HG03066 (cell line): Measurements from ENCODE around the gene PCSK4.
"Not testable (repeated sequence)": the region's sequence is repeated elsewhere in the genome, so short reads cannot be mapped to it uniquely, and the experiment has no call there.

Source experiments
- ATAC-seq: cut with Tn5 transposase; IDR thresholded peaks from one replicate; pipeline ENCODE4 v1.9.1; 2021; ENCODE audit warnings: low read depth; ENCODE audit not compliant: unreplicated experiment

The PCSK4 gene

DNA sequence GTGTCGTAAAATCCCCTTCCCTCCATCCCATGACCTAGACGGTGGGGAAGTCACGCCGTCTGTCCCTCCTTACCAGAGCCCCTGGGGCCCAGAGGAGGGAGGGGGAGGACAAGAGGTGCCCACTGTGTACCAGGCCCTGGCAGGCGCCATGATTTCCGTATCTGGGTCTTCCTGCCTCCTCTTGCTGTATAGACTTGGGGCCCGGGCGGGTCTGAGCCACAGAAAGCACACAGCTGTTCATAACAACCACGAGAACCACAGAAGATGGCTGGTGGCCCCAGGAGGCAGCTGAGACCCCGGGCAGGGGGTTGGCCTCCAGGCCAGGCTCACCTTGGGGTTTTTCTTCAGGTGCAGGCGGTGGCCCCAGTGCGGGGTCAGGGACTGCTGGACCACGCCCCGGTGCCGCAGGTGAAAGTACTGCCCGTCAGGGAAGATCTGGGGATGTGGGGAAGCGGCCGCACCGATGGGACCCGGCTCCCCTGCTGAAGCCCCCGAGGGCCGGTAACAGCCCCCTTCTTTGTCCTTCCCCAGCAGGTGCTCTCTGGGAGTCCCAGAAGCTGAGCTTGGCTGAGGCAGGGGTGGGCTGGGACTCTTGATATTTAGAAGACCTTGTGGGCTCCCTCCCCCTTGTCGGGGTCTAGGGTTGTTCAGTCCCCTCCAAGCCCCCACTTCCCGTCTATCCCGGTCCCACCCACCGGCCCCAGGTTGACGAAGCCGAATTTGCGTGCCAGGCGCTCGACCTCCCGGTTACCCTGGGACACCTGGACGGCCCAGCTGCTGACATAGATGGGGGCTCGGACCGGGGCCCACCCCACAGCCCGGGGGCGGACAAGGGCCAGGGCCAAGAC, 463 bp downstream of the PCSK4 start:
- ATAC-seq = no peak

DNA sequence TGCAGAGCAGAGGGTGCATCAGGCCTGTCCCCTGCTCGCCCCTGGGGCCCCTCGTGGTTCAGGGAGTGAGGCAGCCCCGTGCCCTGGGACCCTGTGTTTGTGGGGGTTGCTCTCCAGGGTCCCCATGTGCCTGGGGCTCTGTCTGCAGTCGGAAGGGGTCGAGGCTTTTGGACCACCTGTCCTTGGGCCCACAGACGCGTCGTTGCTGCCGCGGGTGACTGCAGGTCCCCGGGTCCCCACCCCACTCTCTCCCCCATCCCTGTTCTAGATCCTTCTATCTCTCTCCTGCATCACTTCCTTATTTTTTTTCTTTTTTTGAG, 1.9 kb downstream of the PCSK4 start:
- ATAC-seq = no peak

DNA sequence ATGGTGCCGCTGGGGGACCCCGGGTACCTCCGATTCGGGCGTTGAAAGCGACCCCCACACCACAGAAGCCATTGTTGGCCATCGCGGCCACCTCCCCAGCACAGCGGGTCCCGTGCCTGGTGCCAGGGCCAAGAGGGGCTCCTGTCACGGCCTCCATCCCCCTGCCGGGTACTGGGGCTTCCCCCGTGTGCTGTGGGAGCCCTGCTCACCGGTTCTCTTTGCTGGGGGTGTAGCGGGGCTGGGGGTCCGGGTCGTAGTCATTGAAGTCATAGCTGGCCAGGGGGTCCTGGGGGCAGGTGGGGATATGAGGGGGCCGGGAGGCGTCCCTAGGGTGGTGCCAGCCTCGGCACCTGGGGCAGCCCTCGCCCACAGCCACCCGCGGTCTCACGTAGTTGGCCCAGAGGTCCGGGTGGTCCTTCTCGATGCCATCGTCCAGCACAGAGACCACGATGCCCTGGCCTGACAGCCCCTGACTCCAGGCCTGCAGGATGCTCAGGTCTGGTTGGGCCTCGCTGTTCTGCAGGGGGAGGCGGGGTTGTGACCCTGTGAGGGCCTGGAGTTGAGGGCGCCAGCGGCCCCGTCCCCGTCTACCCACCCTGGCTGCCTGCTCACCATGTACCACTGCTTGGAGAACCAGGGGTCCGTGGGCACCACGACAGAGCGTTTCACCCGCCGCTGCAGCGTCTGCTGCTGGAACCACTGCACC, 2.4 kb downstream of the PCSK4 start:
- no peak for ATAC-seq

DNA sequence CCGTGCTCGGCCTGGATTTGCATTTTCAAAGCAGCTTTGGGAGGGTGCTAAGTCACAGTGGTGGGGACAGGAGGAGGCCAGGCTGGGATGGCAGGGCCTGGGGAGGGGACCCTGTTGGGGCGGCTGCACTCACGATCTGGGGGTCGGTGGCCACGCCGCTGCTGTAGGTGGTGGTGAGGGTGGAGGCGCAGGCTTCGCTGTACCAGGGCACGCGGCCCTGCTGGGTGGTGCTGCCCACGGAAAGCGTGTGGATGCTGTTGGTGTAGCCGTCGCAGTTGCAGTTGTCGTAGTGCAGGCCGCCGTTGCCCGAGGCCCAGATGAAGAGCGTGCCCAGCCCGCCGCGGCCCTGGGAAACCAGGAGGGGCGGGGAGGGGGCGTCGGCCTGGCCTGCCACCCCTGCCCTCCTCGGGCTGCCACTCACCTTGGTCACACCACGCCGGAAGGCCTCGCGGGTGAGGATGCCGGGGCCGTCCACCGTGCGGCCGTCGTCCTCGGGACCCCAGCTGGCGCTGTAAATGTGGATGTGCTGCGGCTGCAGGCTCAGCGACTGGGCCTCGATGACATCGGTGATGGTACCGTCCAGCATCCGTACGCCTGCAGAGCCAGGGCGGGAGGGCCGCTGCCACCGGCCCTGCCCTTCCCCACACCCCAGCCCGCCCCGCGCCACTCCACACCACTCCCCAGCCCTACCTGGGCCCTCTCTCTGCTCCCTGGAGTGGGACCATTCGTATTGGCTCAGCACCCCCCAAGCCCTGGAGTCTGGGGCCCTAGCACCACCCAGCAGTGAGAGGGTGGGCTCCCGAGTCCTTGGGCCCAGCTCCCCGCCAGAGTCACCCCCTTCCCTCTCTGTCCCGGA, 3.2 kb downstream of the PCSK4 start:
- ATAC-seq = no peak

DNA sequence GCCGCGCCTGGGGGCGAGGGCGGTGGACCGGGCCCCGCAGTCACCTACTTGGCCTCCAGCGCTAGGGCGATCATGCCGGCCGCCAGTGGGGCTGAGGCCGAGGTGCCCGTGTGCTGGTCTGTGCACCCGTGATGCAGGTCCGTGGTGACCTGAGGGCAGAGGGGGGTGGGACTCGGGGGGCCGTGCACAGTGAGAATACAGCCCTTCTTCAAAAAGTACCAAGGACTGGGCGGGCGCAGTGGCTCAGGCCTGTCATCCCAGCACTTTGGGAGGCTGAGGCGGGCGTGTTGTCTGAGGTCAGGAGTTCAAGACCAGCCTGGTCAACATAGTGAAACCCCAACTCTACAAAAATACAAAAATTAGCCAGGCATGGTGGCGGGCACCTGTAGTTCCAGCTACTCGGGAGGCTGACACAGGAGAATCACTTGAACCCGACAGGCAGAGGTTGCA, 6.1 kb downstream of the PCSK4 start:
- ATAC-seq = no peak

DNA sequence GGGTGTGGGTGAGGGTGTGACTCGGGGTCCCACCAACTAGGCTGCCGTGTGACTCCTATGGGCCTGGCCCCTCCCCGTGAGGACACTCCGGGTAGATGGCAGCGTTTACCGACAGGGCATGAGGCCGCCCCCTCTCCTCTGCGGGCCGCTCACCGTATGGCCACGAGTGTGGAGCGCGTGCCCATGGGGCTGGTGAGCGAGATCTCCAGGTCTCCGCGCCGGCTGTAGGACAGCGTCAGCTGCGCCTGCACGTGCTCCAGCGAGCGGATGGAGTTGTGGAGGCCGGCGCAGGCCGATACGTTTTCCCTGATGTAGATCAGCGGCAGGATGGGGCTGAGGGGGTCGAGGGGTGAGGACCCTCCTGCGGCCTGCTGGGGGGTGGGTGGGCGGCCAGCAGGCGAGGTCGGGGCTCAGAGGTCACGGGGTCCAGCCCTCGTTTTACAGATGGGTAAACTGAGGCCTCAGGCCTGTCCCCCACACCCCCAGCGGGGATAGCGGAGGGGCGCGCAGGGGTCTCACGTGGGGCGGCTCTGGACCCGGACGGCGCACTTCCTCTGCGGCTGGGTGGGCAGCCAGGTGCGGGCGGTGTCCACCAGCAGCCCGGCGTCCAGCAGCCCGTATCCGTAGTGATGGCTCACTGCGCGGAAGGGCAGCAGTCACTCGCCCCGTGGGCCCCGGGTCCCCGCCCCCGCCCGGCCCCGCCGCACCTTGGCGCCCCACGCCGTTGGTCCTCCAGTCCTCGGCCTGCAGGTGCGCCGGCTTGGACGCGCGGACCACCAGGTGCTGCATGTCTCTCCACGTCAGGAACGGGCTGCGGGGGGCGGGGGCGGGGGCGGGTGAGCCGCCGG, 6.8 kb downstream of the PCSK4 start:
- no peak for ATAC-seq

DNA sequence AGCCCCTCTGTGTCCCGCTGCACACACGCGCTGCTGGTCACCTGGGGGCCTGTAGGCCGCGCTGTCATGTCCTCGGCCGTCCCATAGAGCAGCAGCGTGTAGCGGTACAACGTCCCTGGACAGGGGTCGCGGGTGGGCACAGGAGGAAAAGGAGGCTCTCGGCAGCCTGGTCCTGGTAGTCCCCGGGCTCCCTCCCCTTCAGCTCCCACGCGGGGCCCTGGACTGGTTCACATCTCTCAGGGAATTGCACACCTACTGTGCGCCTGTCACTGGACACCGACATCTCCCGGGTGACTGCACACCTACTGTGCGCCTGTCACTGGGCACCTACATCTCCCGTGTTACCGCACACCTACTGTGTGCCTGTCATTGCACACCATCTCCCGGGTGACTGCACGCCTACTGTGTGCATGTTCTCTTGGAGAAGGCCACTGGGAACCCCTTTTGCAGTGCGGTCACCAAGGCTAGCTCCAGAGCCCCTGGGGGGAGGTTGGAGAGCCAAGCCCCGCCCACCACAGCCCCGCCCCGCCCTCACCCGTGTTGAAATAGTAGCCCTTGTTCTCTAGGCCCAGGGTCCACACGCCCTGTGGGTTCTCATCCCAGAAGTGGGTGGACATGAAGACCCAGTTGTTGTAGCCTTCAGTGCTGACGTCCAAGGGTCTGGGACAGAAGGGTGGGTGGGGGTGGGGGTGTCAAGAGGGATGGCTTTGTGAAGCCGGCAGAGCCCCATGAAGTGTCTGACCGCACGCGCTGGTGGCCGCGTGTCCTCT, 7.6 kb downstream of the PCSK4 start:
- ATAC-seq = no peak

DNA sequence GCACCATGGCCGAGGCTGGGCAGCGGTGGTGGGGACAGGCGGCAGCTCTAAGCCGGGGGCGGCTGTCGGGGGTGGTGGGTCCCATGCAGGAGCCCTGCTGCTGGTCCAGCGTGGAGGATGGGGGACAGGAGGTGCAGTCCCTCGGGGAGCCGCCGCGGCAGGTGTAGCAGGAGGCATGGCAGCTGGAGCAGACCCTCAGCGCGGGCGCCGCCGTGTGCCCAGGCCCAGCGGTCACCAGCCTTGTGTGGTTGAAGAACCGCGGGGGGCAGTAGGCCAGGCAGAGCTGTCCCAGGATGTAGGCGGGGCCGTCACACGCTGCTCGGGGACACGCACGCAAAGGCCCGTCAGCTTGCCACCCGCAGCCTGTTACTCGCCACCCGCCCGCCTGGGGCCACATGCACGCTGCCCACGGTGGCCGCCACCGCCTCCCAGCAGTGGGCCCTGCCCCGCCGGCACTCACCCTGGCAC, 8.2 kb downstream of the PCSK4 start:
- ATAC-seq = no peak

DNA sequence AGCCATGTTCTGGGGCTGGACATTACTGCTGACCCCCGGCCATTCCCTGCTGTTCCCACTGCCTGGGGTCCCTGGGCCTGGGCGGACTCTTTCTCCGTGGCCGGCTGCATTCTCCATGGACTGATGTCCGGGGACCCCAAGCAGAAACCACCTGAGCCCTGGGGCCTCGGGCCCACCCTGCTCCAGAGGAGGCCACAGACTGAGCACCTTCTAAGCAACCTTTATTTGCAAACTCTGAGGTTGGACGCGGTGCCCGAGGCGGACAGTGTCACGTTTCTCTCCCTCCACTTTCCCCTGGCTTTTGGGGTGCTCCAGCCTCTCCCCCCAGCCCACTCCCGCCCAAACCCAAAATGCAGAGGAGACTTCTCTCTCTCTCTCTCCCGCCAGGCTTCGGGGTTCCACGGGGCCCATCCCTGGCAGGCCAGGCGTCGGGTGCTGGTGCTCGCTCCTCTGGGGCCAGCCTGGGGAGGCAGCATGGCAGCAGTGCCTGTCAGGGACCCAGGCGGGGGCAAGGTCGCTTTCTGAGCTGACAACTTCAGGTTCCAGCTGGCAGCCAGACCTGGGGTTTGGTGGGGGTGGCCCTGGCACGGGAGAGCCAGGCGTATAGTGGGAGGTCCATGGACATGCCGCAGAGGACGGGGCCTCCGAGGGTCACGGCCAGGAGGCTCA, 8.8 kb downstream of the PCSK4 start:
- no peak for ATAC-seq

DNA sequence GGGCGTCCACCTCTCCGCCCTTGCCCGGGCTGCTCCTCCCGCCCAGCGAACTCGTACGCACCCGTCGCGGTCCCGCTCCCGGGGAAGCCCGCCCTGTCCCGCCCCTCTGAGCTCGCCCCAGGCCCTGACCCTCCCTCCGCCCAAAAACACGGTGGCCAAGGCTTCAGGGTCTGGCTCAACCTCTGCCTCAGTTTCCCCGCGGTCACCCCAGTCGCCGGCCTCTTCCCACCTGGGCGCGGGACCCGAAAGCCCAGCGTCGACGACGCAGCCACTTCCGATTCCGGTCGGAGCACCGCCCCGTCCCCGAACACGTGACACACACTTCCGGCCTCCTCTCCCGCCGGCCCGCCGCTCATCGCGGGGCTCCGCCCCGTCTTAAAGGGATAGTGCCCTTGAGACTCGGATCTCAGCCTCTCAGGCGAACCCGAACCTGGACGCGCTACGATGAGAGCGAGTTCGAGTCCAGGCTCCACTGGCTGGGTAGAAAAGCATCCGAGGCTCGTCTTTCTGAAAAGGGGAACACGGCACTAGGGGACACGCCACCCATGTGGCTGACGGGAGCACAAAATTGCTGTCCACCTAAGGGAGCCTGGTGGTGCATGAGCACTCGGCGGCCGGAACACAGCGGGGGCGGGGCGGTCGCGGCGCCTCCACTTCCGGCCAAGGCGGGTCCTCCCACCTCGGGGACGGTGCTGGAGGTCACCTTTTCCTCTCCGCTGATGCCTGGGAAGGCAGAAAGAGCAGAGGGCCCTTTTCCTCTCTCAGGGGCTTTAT, 11.0 kb downstream of the PCSK4 start, which contains the start of gene C19orf25:
Gene C19orf25, minus strand, starts transcription at position 282 of the 774 bp plus-strand sequence. CDS start 312 bp downstream, outside the sequence.
- peak; percentile 81 for ATAC-seq

DNA sequence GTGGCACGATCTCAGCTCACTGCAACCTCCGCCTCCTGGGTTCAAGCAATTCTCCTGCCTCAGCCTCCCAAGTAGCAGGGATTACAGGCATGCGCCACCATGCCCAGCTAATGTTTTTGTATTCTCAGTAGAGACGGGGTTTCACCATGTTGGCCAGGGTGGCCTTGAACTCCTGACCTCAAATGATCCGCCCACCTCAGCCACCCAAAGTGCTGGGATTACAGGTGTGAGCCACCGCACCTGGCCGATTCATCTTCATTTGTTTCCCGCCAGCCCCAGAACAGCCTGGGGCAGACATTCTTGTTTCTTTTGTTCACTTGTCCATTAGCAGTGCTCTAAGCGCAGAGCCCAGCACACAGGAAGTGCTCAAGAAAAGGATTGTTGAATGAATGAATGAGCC, 13.1 kb downstream of the PCSK4 start:
- ATAC-seq = not testable (repeated sequence)

DNA sequence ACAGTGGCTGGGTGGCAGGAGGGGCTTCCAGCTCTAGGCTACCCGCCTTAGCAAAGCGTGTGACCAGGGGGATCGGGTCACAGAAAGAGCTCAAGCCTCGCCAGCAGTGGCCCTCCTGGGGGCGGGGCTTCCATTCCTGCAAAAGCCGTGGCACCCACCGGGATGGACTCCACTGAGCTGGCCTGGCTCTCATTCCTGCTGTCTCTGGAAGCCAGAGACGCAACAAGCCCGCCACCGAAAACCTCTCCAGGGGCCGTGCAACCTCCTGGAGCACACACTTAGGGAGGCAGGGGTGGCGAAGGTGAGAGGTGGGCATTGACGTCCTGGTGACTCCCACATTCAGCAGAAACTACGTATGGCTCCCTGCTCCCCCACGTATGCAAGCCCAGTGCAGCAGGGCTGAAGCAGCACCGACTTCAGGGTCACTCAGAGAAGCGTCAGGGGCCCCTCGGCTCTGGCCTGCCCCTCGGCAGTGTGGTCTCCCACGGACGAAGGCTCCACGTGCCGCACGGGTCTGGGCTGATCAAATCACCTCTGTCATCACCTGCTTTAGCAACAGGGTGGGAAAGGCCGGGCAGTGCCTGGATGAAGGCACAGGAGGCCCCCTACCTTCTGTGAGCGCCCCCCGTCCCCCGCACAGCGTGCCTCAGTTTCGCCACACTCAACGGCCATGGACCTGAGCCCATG, 14.3 kb downstream of the PCSK4 start:
- ATAC-seq = no peak

DNA sequence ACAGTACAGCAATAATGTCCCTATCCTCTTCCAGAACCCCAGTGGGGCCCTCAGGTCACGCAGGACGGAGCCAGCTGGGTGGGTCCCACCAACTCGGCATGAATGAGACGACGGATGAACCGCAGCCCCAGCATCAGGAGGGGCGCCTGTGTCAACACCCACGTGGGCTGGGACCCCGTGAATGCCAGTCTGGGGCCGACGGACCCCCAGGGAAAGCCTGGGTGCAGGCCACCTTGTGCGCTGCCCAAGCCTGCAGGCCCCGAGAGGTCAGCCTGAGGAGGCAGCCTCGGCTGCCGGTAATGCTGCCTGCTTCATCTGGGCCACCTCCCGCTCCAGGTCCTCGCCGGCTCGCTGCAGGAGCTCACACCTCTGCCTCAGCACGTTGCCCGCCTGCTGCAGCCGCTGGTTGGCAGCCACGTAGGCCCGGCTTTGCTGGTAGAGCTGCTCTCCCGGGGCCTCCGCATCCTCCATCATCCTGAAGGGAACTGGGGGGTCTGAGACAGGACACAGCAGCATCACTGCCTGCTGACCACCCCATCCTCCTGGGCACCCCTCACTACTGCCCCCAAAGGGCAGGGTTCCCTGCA, 15.3 kb downstream of the PCSK4 start:
- no peak for ATAC-seq

DNA sequence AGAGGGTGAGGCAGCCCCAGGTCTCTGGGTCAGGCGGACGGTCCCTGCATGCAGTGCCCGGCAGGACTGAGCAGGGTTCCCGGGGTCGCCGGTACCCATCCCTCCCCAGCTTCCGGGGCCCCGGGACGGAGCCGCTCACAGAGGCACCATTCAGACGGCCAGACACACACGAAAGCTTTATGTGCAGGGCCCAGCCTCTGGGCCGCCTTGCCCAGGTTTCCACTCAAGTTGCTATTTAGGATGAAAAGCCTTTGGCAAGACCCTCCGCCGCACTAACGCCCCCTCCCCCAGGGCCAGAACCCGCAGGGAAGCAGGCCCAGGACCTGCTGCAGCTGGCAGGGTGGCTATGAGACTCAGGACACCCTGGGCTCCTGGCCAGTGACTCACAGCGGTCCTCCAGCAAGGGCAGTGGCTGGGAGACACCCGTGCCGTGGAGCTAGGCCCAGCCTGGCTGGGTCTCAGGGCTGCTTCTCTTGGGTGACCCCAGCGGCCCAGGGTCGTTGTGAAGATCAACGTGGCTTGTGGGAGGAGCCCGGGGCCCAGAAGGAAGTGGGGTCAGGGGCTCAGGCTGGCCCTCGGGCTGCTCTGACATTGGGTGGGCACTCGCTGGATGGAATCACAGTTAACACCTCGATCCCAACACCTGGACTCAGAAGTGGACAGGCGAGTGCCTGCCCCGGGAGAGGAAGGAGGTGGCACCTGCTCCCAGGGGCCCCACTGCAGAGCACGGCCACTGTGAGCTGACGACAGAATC, 16.0 kb downstream of the PCSK4 start:
- ATAC-seq = no peak

DNA sequence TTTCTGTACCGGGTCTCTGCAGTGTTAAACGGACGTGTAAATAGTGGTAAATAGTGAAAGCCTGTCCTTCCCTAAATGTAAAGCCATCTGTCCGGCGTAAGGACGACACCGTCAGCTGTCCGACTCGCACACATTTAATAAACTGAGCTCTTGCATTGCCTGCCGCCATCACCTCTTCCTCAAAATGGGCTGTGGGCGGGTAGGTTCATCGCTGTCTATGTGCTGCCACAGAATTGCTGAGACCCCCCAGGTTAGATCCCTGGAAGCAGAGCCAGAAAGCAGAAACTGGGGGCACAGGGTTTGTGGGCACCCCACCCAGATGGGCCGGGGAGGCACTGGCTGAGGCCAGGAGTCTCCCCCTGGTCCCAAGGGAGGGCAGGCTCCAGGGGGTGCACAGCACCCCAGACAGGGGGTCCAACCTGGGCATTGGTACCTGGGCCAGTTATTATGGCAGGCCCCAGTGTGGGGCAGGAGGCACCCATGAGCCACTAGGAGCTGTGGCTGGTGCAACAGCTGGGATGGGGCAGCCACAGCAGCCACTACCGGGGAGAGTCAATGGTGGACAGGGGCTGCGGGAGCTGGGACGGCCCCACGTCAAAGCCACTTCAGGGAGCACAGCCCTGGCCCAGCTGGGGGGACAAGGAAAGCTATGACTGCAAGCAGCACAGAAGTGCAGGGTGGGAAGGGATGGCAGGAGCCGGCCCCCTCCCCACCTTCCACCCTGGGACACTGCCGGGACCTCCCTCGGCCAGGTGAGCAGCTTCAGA, 16.9 kb downstream of the PCSK4 start:
- no peak for ATAC-seq
